HG03095 (cell line): ENCODE data around the gene TMEM128.
"Not testable (repeated sequence)": the region's sequence is repeated elsewhere in the genome, so short reads cannot be mapped to it uniquely, and the experiment has no call there.

Source experiments
- ATAC-seq: cut with Tn5 transposase; IDR thresholded peaks from one replicate; pipeline ENCODE4 v1.9.1; 2021; ENCODE audit warnings: moderate library complexity; ENCODE audit not compliant: unreplicated experiment

Gene TMEM128

GRCh38 chr4:4248029-4248884, at the start of gene TMEM128:
TMEM128 (minus strand) TSS chr4:4248223; CDS start chr4:4248202, 21 bp downstream.
- peak; percentile 94 for ATAC-seq

- no peak for ATAC-seq
These were observed 48.3 kb upstream of the TMEM128 start for GRCh38 chr4:4296283-4296846.

GRCh38 chr4:4293279-4293678, 45.3 kb upstream of the TMEM128 start:
- ATAC-seq: no peak

- peak; percentile 93 for ATAC-seq
These were observed 42.2 kb upstream of the TMEM128 start, which contains the start of the genes LYAR and ZBTB49 for GRCh38 chr4:4289941-4290850. LYAR (minus strand) TSS chr4:4290154; CDS start chr4:4283742, 6,412 bp downstream. ZBTB49 (plus strand) TSS chr4:4290251; CDS start chr4:4299946, 9,695 bp downstream.

- ATAC-seq: peak; percentile 6
These were observed 41.5 kb upstream of the TMEM128 start for GRCh38 chr4:4289597-4289940.

GRCh38 chr4:4289055-4289454, 41.0 kb upstream of the TMEM128 start:
- no peak for ATAC-seq

GRCh38 chr4:4288098-4288497, 40.1 kb upstream of the TMEM128 start:
- no peak for ATAC-seq

- no peak for ATAC-seq
These were observed 37.0 kb upstream of the TMEM128 start for GRCh38 chr4:4284827-4285618.

GRCh38 chr4:4281787-4282186, 33.8 kb upstream of the TMEM128 start:
- ATAC-seq: no peak

- ATAC-seq: no peak
These were observed 29.5 kb upstream of the TMEM128 start for GRCh38 chr4:4277531-4277930.

- no peak for ATAC-seq
These were observed 26.2 kb upstream of the TMEM128 start for GRCh38 chr4:4274226-4274625.

- no peak for ATAC-seq
These were observed 23.9 kb upstream of the TMEM128 start for GRCh38 chr4:4271912-4272311.

- ATAC-seq: no peak
These were observed 22.5 kb upstream of the TMEM128 start for GRCh38 chr4:4270529-4270928.

GRCh38 chr4:4269856-4270255, 21.8 kb upstream of the TMEM128 start:
- ATAC-seq: no peak

- no peak for ATAC-seq
These were observed 21.3 kb upstream of the TMEM128 start for GRCh38 chr4:4269331-4269731.

GRCh38 chr4:4268776-4269175, 20.8 kb upstream of the TMEM128 start:
- no peak for ATAC-seq

- ATAC-seq: no peak
These were observed 20.0 kb upstream of the TMEM128 start for GRCh38 chr4:4267981-4268380.

GRCh38 chr4:4260185-4260751, 12.2 kb upstream of the TMEM128 start:
- no peak for ATAC-seq

- no peak for ATAC-seq
These were observed 11.6 kb upstream of the TMEM128 start for GRCh38 chr4:4259484-4260100.

- ATAC-seq: not testable (repeated sequence)
These were observed 9.7 kb upstream of the TMEM128 start for GRCh38 chr4:4257705-4258104.
